ENCODE measurements around the gene TTC28.

GRCh38 chr22:28102151-28102812 is 577.4 kb downstream of the TTC28 start:
- no peak for TF ChIP-seq ELK1 (IDR thresholded peaks at IDR 0.05; ENCODE audit: low read depth, low read length)
- TF ChIP-seq ZNF274 (IDR thresholded peaks at IDR 0.05; ENCODE audit: insufficient read depth, insufficient read length), result no peak
- no peak for TF ChIP-seq E2F4 (IDR thresholded peaks at IDR 0.05; ENCODE audit: low read depth, low read length)
- TF ChIP-seq SUPT20H (IDR thresholded peaks at IDR 0.05; ENCODE audit: borderline replicate concordance, control insufficient read depth, low read depth, low read length), result no peak
- no peak for TF ChIP-seq SREBF1 (IDR thresholded peaks at IDR 0.05; ENCODE audit: low read length)
- no peak for TF ChIP-seq CTCF (IDR thresholded peaks at IDR 0.05 in 2 of 3, conservative IDR thresholded peaks at IDR 0.05 in 1 of 3; ENCODE audit: control insufficient read depth in 2 of 3, extremely low read depth in 1 of 3, insufficient read depth in 1 of 3, low read depth in 3 of 3, low read length in 3 of 3)
- no peak for TF ChIP-seq YY1 (IDR thresholded peaks at IDR 0.05; ENCODE audit: low read depth, low read length)
- TF ChIP-seq POLR2A (IDR thresholded peaks at IDR 0.05; ENCODE audit: low read depth, low read length), result no peak
- TF ChIP-seq POLR2AphosphoS2 (IDR thresholded peaks at IDR 0.05; ENCODE audit: low read depth, low read length), result no peak
- no peak for TF ChIP-seq RCOR1 (conservative IDR thresholded peaks at IDR 0.05; ENCODE audit: low read depth, low read length)
- no peak for TF ChIP-seq EZH2 (IDR thresholded peaks at IDR 0.05; ENCODE audit: borderline replicate concordance, control insufficient read depth, low read depth, low read length)
- TF ChIP-seq CEBPB (IDR thresholded peaks at IDR 0.05; ENCODE audit: borderline replicate concordance in 1 of 2, low read depth in 2 of 2, low read length in 2 of 2), result no peak
- TF ChIP-seq SMC3 (IDR thresholded peaks at IDR 0.05; ENCODE audit: borderline replicate concordance, low read length), result no peak

All from GM12878 (cell line).